Aorta (tissue), 5 donors: ENCODE data around the gene EP300. TPM values are rescaled to one million over a fixed set of nuclear protein-coding genes. Genes with fewer than 3 reads are reported as not detected.
A peak's percentile ranks its signal among the peaks of the same experiment; 100 is the strongest.
"Not testable (repeated sequence)": the region's sequence is repeated elsewhere in the genome, so short reads cannot be mapped to it uniquely, and the experiment has no call there.

Experiments used
- ATAC-seq: fragments of 200-7000 bp; cut with Tn5 transposase; one replicate; pipeline ENCODE4 v1.9.1; 2022; ENCODE audit warnings: moderate library complexity; ENCODE audit not compliant: low FRiP score
- DNase-seq, 2 donors: peaks; one replicate each; pipeline ENCODE4 v3.0.0-alpha.2; 2020
- H3K27ac ChIP-seq, 2 donors: one replicate each; pipeline ENCODE4 v1.5.1; 2013; ENCODE audit warnings: low read length in 2 of 2, mild to moderate bottlenecking in 2 of 2, moderate library complexity in 2 of 2, control low read depth in 1 of 2, inconsistent platforms in 1 of 2, low read depth in 1 of 2
- H3K27me3 ChIP-seq, 2 donors: one replicate each; pipeline ENCODE4 v1.6.1; 2013; ENCODE audit warnings: control low read depth in 1 of 2, low read length in 1 of 2, mild to moderate bottlenecking in 1 of 2, moderate library complexity in 1 of 2; ENCODE audit not compliant: insufficient read depth in 2 of 2, control insufficient read depth in 1 of 2
- H3K36me3 ChIP-seq, 2 donors: one replicate each; pipeline ENCODE4 v1.6.1; 2013; ENCODE audit warnings: control low read depth in 1 of 2, low read length in 1 of 2, mild to moderate bottlenecking in 1 of 2; ENCODE audit not compliant: insufficient read depth in 2 of 2, control insufficient read depth in 1 of 2
- H3K4me1 ChIP-seq, 2 donors: one replicate each; pipeline ENCODE4 v1.6.1; 2013; ENCODE audit warnings: low read length in 2 of 2, control low read depth in 1 of 2, mild to moderate bottlenecking in 1 of 2, moderate library complexity in 1 of 2; ENCODE audit not compliant: insufficient read depth in 2 of 2, control insufficient read depth in 1 of 2
- H3K4me3 ChIP-seq, 2 donors: one replicate each; pipeline ENCODE4 v1.5.1; 2013; ENCODE audit warnings: low read length in 2 of 2, control low read depth in 1 of 2, mild to moderate bottlenecking in 1 of 2
- H3K9me3 ChIP-seq: one replicate; pipeline ENCODE4 v1.6.1; 2013; ENCODE audit warnings: mild to moderate bottlenecking, low read length; ENCODE audit not compliant: control insufficient read depth
- whole genome bisulfite sequencing, 2 donors: extraction: QIAGEN DNeasy Blood & Tissue Kit; methylation state at CpG; one replicate each; pipeline ENCODE4 v1.1.7; 2013; 5-methylcytosine and 5-hydroxymethylcytosine counted together
- intact Hi-C, 2 donors: fragments of 100-400 bp; cut with DNase I; formaldehyde crosslinking; loops; one replicate each; pipeline versions ENCODE4 v1.14.2 to v1.15.0; 2022
- long read RNA-seq, 2 donors: library from polyadenylated mRNA; unstranded; transcript quantifications; one replicate each; pipeline ENCODE4 v2.0.0, GENCODE V29; 2020 to 2021
- polyA plus RNA-seq, 2 donors: library from polyadenylated mRNA; stranded (reverse); fragments of 200-250 nt; gene quantifications; one replicate each; pipeline ENCODE4 v1.2.3, GENCODE V29; 2013
- total RNA-seq, 2 donors: library from RNA; stranded (reverse); fragmentation: NEBNext Ultra II Directional; extraction: Animal tissue kit (Norgen Biotek cat#: 25700); gene quantifications; one replicate each; pipeline ENCODE4 v1.2.1, GENCODE V29; 2021
- donor health status: healthy with polysubstance abuse.
- donor health status: Bipolar disorder and iron deficiency.
- donor health status: DM: no; HTN: no; CAD: no.
- donor health status: DM: no; HTN: no; CAD: no.
- donor health status: DM: yes; HTN: yes; CAD: no.

Gene EP300
- 10 to 100 TPM; 55.6 to 89.5 TPM for total RNA-seq
- polyA plus RNA-seq, result 10 to 100 TPM in 1 of 2 donors, 1 to 10 TPM in 1; 4.9 to 18.0 TPM
- long read RNA-seq, donor 1, partial matches to known transcripts, result 44 of 45 reads
- long read RNA-seq, donor 1, other reads (novel, unspliced or antisense), result 1 of 45 reads
- long read RNA-seq, donor 2, partial matches to known transcripts, result 9 of 22 reads
- long read RNA-seq, donor 2, other reads (novel, unspliced or antisense), result 11 of 22 reads

DNA sequence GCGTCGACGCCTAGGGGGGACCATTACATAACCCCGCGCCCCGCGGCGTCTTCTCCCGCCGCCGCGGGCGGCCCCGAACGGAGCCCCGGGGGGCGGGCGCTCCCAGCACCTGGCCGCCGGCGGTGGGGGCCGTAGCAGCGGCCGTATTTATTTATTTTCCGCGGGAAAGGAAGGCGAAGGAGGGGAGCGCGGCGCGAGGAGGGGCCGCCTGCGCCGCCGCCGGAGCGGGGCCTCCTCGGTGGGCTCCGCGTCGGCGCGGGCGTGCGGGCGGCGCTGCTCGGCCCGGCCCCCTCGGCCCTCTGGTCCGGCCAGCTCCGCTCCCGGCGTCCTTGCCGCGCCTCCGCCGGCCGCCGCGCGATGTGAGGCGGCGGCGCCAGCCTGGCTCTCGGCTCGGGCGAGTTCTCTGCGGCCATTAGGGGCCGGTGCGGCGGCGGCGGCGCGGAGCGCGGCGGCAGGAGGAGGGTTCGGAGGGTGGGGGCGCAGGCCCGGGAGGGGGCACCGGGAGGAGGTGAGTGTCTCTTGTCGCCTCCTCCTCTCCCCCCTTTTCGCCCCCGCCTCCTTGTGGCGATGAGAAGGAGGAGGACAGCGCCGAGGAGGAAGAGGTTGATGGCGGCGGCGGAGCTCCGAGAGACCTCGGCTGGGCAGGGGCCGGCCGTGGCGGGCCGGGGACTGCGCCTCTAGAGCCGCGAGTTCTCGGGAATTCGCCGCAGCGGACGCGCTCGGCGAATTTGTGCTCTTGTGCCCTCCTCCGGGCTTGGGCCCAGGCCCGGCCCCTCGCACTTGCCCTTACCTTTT is at the start of gene EP300:
TSS of gene EP300 (plus strand) at position 570 of the 795 bp plus-strand sequence. CDS start 413 bp downstream, outside the sequence.
- Histone ChIP-seq H3K27me3 (no peaks in the 10 kb centered on the region), H3K36me3 (no peaks in the 10 kb centered on the region), H3K9me3 (no peaks in the 10 kb centered on the region), H3K4me3 (peak within 1 kb of the TSS; percentile 98 to 100), H3K27ac (peak within 1 kb of the TSS; percentile 98 to 99), H3K4me1 (peaks cover 0 to 3% of the 10 kb centered on the region in 2 donors)
- ATAC-seq (peak; percentile 76), DNase-seq (peak; percentile 92 to 93)
- intact Hi-C loops, result loop anchor here in 1 of 2 donors (10.0 kb wide), 1 partner anchor 103 kb away; no protein-coding TSS in a partner anchor
- WGBS, 2 donors, result 0 to 1% methylated on average over 73 to 112 of the region's 112 CpGs

DNA sequence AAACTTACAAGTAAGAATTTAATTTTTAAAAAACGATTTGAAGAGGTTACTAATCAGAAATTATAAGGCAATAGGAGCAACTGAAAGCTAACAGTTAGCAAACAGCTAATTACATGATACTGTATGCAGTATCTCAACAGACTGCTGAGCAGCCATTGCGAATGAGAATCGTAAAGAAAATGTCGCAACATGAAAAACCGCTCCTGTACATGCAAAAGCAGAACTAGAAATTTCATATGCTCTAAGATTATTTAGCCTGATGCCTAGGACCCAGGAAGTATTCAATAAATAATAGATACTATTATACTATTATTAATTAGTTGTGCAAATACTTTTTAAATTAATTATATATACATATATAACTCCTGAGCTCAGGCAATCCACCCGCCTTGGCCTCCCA is 48.7 kb upstream of the EP300 start:
- no peaks in the 10 kb centered on the region for H3K9me3 ChIP-seq
- no peaks in the 10 kb centered on the region for H3K36me3 ChIP-seq
- H3K27me3 ChIP-seq, result no peaks in the 10 kb centered on the region
- H3K4me1 ChIP-seq, result no peaks in the 10 kb centered on the region
- intact Hi-C loops, result no loop called here
- ATAC-seq (no peak), DNase-seq (no peak)
- WGBS, 2 donors, result 84 to 86% methylated on average over 6 of the region's 6 CpGs
- no peak overlapping the region for H3K27ac ChIP-seq
- no peak overlapping the region for H3K4me3 ChIP-seq

DNA sequence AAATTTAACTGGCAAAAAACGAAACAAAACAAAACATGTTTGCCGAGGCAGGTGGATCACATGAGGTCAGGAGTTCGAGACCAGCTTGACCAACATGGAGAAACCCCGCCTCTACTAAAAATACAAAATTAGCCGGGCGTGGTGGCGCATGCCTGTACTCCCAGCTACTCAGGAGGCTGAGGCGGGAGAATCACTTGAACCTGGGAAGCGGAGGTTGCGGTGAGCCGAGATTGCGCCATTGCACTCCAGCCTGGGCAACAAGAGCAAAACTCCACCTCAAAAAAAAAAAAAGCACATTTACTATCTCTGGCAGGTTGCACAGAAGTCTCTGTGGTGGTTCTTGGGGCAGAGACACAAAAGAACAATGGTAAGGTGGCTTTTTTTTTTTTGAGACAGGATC is 46.8 kb upstream of the EP300 start:
- H3K27me3 ChIP-seq, intact Hi-C loops, ATAC-seq, H3K27ac ChIP-seq, H3K9me3 ChIP-seq, DNase-seq, H3K4me3 ChIP-seq, H3K4me1 ChIP-seq, H3K36me3 ChIP-seq: not testable (repeated sequence)
- WGBS, 2 donors, result 88 to 90% methylated on average over 12 of the region's 12 CpGs

- intact Hi-C loops, result no loop called here
- no peak for ATAC-seq
Measured at GRCh38 chr22:41047801-41048211, 44.6 kb upstream of the EP300 start.

DNA sequence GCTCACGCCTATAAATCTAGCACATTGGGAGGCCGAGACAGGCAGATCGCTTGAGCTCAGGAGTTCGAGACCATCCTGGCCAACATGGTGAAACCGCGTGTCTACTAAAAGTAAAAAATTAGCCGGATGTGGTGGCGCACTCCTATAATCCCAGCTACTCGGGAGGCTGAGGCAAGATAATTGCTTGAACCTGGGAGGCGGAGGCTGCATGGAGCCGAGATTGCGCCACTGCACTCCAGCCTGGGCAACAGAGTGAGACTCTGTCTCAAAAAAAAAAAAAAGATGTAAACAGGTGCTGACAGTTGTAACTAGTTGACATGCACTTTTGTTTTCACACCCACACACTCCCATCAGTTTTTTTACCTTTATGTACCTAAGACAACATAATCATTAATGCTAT is 44.0 kb upstream of the EP300 start:
- intact Hi-C loops, H3K4me3 ChIP-seq, H3K27me3 ChIP-seq, ATAC-seq, H3K9me3 ChIP-seq, H3K27ac ChIP-seq, H3K36me3 ChIP-seq, H3K4me1 ChIP-seq, DNase-seq: not testable (repeated sequence)
- WGBS, 2 donors, result 97% methylated on average over 12 of the region's 12 CpGs

More at GRCh38 chr22:41047801-41048211, 44.6 kb upstream of the EP300 start:
- no peaks in the 10 kb centered on the region for H3K27me3 ChIP-seq
- H3K4me1 ChIP-seq, result no peaks in the 10 kb centered on the region
- H3K36me3 ChIP-seq, result no peaks in the 10 kb centered on the region
- 92 to 93% methylated on average over 3 of the region's 3 CpGs for WGBS, 2 donors
- no peak overlapping the region for H3K4me3 ChIP-seq
- no peak for DNase-seq
- H3K27ac ChIP-seq, result no peak overlapping the region
- no peaks in the 10 kb centered on the region for H3K9me3 ChIP-seq

DNA sequence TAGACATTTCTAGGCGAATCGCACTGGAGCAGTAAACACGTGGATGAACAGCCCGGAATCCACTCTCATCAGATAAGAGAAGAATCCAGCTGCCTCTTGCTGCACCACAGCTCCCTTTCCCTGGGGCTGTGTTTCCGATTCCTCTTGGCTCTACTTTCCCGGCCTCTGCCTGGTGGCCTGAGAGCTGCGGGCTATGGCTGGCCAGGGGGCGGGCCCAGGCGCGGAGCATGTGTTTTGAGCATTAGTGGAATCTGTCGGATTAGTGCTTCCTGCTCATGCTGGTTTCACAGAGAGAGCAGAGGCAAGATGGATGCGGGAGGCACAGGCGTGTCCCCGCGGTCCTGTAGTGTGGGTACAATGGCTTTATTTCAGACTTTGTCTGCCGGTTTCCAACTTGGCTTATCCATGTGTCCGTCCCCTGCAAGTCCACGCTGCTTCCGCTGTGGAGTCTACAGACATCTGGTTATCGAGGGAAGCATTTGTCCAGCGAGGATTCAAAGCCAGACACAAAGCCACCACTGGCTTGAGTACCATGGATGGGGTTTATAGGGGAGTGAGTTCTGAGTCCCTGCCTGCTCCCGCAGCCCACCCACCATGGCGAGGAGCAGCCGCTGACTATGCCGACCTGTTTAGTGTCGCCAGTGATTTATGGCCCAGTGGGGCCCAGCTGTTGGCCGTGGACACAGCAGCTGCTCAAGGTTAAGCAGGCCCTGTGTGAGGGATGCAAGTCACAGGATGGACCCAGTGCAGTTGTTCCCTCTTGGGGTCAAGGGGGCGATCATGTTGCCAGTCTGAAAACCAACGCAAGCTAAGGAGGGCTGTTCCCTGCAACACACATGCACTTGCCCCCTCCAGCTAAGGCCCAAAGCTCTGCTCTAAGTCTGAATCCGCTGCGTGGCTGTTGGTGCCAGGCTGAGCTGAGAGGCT is 43.3 kb upstream of the EP300 start:
- DNase-seq (peak; percentile 84 to 88), ATAC-seq (peak; percentile 79)
- 22 to 24% methylated on average over 31 of the region's 31 CpGs for WGBS, 2 donors
- intact Hi-C loops, result no loop called here
- H3K36me3 ChIP-seq, result no peaks in the 10 kb centered on the region
- no peak overlapping the region for H3K27ac ChIP-seq
- H3K4me3 ChIP-seq, result no peak overlapping the region
- H3K9me3 ChIP-seq, result no peaks in the 10 kb centered on the region
- no peaks in the 10 kb centered on the region for H3K4me1 ChIP-seq
- no peaks in the 10 kb centered on the region for H3K27me3 ChIP-seq

GRCh38 chr22:41049795-41050194 is 42.6 kb upstream of the EP300 start:
- WGBS, 2 donors, result 95 to 96% methylated on average over 4 of the region's 4 CpGs
- H3K27me3 ChIP-seq, intact Hi-C loops, H3K4me1 ChIP-seq, H3K9me3 ChIP-seq, H3K36me3 ChIP-seq, H3K27ac ChIP-seq, ATAC-seq, DNase-seq, H3K4me3 ChIP-seq: not testable (repeated sequence)

- Histone ChIP-seq H3K4me3 (no peak overlapping the region), H3K36me3 (no peaks in the 10 kb centered on the region), H3K4me1 (no peaks in the 10 kb centered on the region), H3K27me3 (no peaks in the 10 kb centered on the region), H3K9me3 (no peaks in the 10 kb centered on the region), H3K27ac (no peak overlapping the region)
- WGBS, 2 donors, result 79 to 93% methylated on average over 2 of the region's 2 CpGs
- intact Hi-C loops, result no loop called here
- ATAC-seq (no peak), DNase-seq (no peak)
Measured at GRCh38 chr22:41050883-41051282, 41.5 kb upstream of the EP300 start.
